Liver (tissue), 9 donors: ENCODE measurements around the gene PGAM2. TPM values are rescaled to one million over a fixed set of nuclear protein-coding genes. Genes with fewer than 3 reads are reported as not detected.

Experiments used
- DNase-seq: peaks from one replicate; pipeline ENCODE4 v3.0.0-alpha.2; 2017; ENCODE audit warnings: low spot score
- H3K27ac ChIP-seq, 2 donors: one replicate each; pipeline ENCODE4 v1.7.0; 2013; ENCODE audit warnings: inconsistent platforms in 2 of 2, low read length in 2 of 2, control low read depth in 1 of 2, low read depth in 1 of 2, mild to moderate bottlenecking in 1 of 2
- H3K27me3 ChIP-seq, 4 donors: one replicate each; pipeline versions ENCODE4 v1.6.1 to v1.7.0; 2013; ENCODE audit warnings: low read length in 3 of 4, inconsistent platforms in 1 of 4, mild to moderate bottlenecking in 1 of 4, moderate library complexity in 1 of 4; ENCODE audit not compliant: control insufficient read depth in 4 of 4, insufficient read depth in 4 of 4
- H3K36me3 ChIP-seq, 4 donors: one replicate each; pipeline versions ENCODE4 v1.6.1 to v1.7.0; 2013; ENCODE audit warnings: low read length in 3 of 4, mild to moderate bottlenecking in 3 of 4, low read depth in 1 of 4, moderate library complexity in 1 of 4; ENCODE audit not compliant: control insufficient read depth in 4 of 4, insufficient read depth in 3 of 4
- H3K4me1 ChIP-seq, 4 donors: one replicate each; pipeline versions ENCODE4 v1.6.1 to v1.7.0; 2013; ENCODE audit warnings: low read length in 3 of 4, mild to moderate bottlenecking in 3 of 4, moderate library complexity in 1 of 4; ENCODE audit not compliant: control insufficient read depth in 4 of 4, insufficient read depth in 4 of 4
- H3K4me3 ChIP-seq, 3 donors: one replicate each; pipeline versions ENCODE4 v1.6.1 to v1.7.0; 2013; ENCODE audit warnings: low read length in 3 of 3, control low read depth in 1 of 3, low read depth in 1 of 3, mild to moderate bottlenecking in 1 of 3
- H3K9ac ChIP-seq, 2 donors: one replicate each; pipeline ENCODE4 v1.7.0; 2013; ENCODE audit warnings: low read length in 2 of 2, mild to moderate bottlenecking in 2 of 2, moderate library complexity in 2 of 2, control low read depth in 1 of 2, low read depth in 1 of 2
- H3K9me3 ChIP-seq, 4 donors: one replicate each; pipeline versions ENCODE4 v1.6.1 to v1.7.0; 2013; ENCODE audit warnings: low read length in 3 of 4; ENCODE audit not compliant: control insufficient read depth in 4 of 4
- ATF3 ChIP-seq: IDR thresholded peaks from 2 replicates; pipeline ENCODE4 v1.6.1; 2016; ENCODE audit warnings: antibody characterized with exemption
- CTCF ChIP-seq: fragments of 150-350 bp; IDR thresholded peaks from 2 replicates; pipeline ENCODE4 v1.5.1; 2017; ENCODE audit warnings: improper control_type of control experiment, low read depth, low read length; ENCODE audit not compliant: missing input control
- EGR1 ChIP-seq, 2 donors: IDR thresholded peaks; 2 replicates each; pipeline ENCODE4 v1.6.1; 2016 to 2018; ENCODE audit warnings: antibody characterized with exemption in 2 of 2, low read depth in 2 of 2
- FOXA1 ChIP-seq: IDR thresholded peaks from 2 replicates; pipeline ENCODE4 v1.6.1; 2016; ENCODE audit warnings: antibody characterized with exemption
- FOXA2 ChIP-seq: IDR thresholded peaks from 2 replicates; pipeline ENCODE4 v1.6.1; 2016; ENCODE audit warnings: antibody characterized with exemption
- GABPA ChIP-seq, 2 donors: IDR thresholded peaks in 1 of 2; conservative IDR thresholded peaks in 1 of 2; 2 replicates each; pipeline ENCODE4 v1.6.1; 2016; ENCODE audit warnings: antibody characterized with exemption in 2 of 2, mild to moderate bottlenecking in 1 of 2, moderate library complexity in 1 of 2
- HNF4A ChIP-seq, 2 donors: conservative IDR thresholded peaks; 2 replicates each; pipeline ENCODE4 v1.6.1; 2016; ENCODE audit warnings: antibody characterized with exemption in 2 of 2, mild to moderate bottlenecking in 2 of 2
- HNF4G ChIP-seq: IDR thresholded peaks from 2 replicates; pipeline ENCODE4 v1.6.1; 2016; ENCODE audit warnings: antibody characterized with exemption
- JUND ChIP-seq, 2 donors: IDR thresholded peaks; 2 replicates each; pipeline ENCODE4 v1.6.1; 2016; ENCODE audit warnings: antibody characterized with exemption in 2 of 2
- MAX ChIP-seq: IDR thresholded peaks from 2 replicates; pipeline ENCODE4 v1.6.1; 2016; ENCODE audit warnings: antibody characterized with exemption
- NR2F2 ChIP-seq: IDR thresholded peaks from 2 replicates; pipeline ENCODE4 v1.6.1; 2016; ENCODE audit warnings: antibody characterized with exemption
- RAD21 ChIP-seq, 2 donors: IDR thresholded peaks; 2 replicates each; pipeline ENCODE4 v1.6.1; 2016; ENCODE audit warnings: antibody characterized with exemption in 2 of 2, mild to moderate bottlenecking in 2 of 2
- REST ChIP-seq: IDR thresholded peaks from 2 replicates; pipeline ENCODE4 v1.6.1; 2016; ENCODE audit warnings: antibody characterized with exemption, mild to moderate bottlenecking
- RXRA ChIP-seq, 2 donors: IDR thresholded peaks; 2 replicates each; pipeline ENCODE4 v1.6.1; 2017 to 2018; ENCODE audit warnings: antibody characterized with exemption in 2 of 2, mild to moderate bottlenecking in 1 of 2
- SP1 ChIP-seq: IDR thresholded peaks from 2 replicates; pipeline ENCODE4 v1.6.1; 2018; ENCODE audit warnings: antibody characterized with exemption, mild to moderate bottlenecking
- TAF1 ChIP-seq: conservative IDR thresholded peaks from 2 replicates; pipeline ENCODE4 v1.6.1; 2016; ENCODE audit warnings: antibody characterized with exemption, mild to moderate bottlenecking
- YY1 ChIP-seq: IDR thresholded peaks from 2 replicates; pipeline ENCODE4 v1.6.1; 2016; ENCODE audit warnings: antibody characterized with exemption, mild to moderate bottlenecking
- WGBS: extraction: QIAGEN DNeasy Blood & Tissue Kit; methylation state at CpG from one replicate; pipeline ENCODE4 v1.1.7; 2013; 5-methylcytosine and 5-hydroxymethylcytosine counted together
- polyA plus RNA-seq, 2 donors: library from polyadenylated mRNA; stranded (reverse) in 1 of 2; unstranded in 1 of 2; fragments of 200-250 nt in 1 of 2; fragments of >200 nt in 1 of 2; fragmentation: Nextera tagmentation in 1 of 2; extraction: Ambion mirVana in 1 of 2; gene quantifications; one replicate each; pipeline versions ENCODE4 v1.2.1 to v1.2.3, GENCODE V29; 2013 to 2015
- total RNA-seq, 2 donors: library from RNA; depleted of rRNA; stranded (reverse); fragments of >200 nt; gene quantifications; one replicate each; pipeline ENCODE4 v1.2.3, GENCODE V29; 2014
- donor health status: healthy.
- donor health status: healthy.
- donor health status: healthy.
- donor health status: healthy.
- donor health status: healthy.

PGAM2 gene
- total and polyA plus RNA-seq, 4 donors = 0.13 to 2.3 (median 0.49) TPM

- DNase-seq = no peak
- WGBS = 58% methylated on average over 9 of the region's 9 CpGs
- Histone ChIP-seq H3K9ac (peak overlapping the region; percentile 10 to 20), H3K4me1 (peaks cover 6 to 41% (median 20%) of the 10 kb centered on the region in 4 donors), H3K36me3 (peaks cover 5 to 34% (median 15%) of the 10 kb centered on the region in 4 donors), H3K27me3 (no peaks in the 10 kb centered on the region), H3K4me3 (peak overlapping the region in 2 of 3 donors; percentile 29 to 77), H3K9me3 (no peaks in the 10 kb centered on the region), H3K27ac (peak overlapping the region in 1 of 2 donors; percentile 21)
- no peak for TF ChIP-seq SP1
- TF ChIP-seq CTCF = no peak
- TF ChIP-seq RXRA (IDR thresholded peaks at IDR 0.05) = no peak
- no peak for TF ChIP-seq JUND (IDR thresholded peaks at IDR 0.05)
- no peak for TF ChIP-seq TAF1
- no peak for TF ChIP-seq MAX
- no peak for TF ChIP-seq RAD21 (IDR thresholded peaks at IDR 0.05)
- TF ChIP-seq EGR1 (IDR thresholded peaks at IDR 0.05; ENCODE audit: low read depth in 2 of 2) = no peak
- no peak for TF ChIP-seq GABPA (IDR thresholded peaks at IDR 0.05 in 1 of 2, conservative IDR thresholded peaks at IDR 0.05 in 1 of 2)
- TF ChIP-seq YY1 = no peak
- no peak for TF ChIP-seq REST
- TF ChIP-seq ATF3 = no peak
Observed at GRCh38 chr7:44081266-44081748, 15.9 kb upstream of the PGAM2 start.

GRCh38 chr7:44080686-44081265, 15.4 kb upstream of the PGAM2 start:
- no peak overlapping the region for H3K27ac ChIP-seq
- peak overlapping the region in 1 of 3 donors; percentile 77 for H3K4me3 ChIP-seq
- no peaks in the 10 kb centered on the region for H3K27me3 ChIP-seq
- peaks cover 8 to 46% (median 25%) of the 10 kb centered on the region in 4 donors for H3K4me1 ChIP-seq
- peaks cover 5 to 34% (median 15%) of the 10 kb centered on the region in 4 donors for H3K36me3 ChIP-seq
- H3K9ac ChIP-seq = peak overlapping the region in 1 of 2 donors; percentile 10
- H3K9me3 ChIP-seq = no peaks in the 10 kb centered on the region
- 90% methylated on average over 11 of the region's 11 CpGs for WGBS
- no peak for DNase-seq
- no peak for TF ChIP-seq YY1
- no peak for TF ChIP-seq RXRA (IDR thresholded peaks at IDR 0.05)
- no peak for TF ChIP-seq GABPA (IDR thresholded peaks at IDR 0.05 in 1 of 2, conservative IDR thresholded peaks at IDR 0.05 in 1 of 2)
- no peak for TF ChIP-seq SP1
- no peak for TF ChIP-seq FOXA1
- no peak for TF ChIP-seq HNF4G
- TF ChIP-seq CTCF = no peak
- TF ChIP-seq RAD21 (IDR thresholded peaks at IDR 0.05) = no peak
- no peak for TF ChIP-seq NR2F2
- no peak for TF ChIP-seq HNF4A (conservative IDR thresholded peaks at IDR 0.05)
- no peak for TF ChIP-seq FOXA2
- no peak for TF ChIP-seq TAF1
- no peak for TF ChIP-seq REST
